Body of pancreas (tissue), 4 donors: ENCODE measurements around the gene TCF7L1.

Source experiments
- POLR2A ChIP-seq, 3 donors: fragments of 450-650 bp; IDR thresholded peaks; one replicate each; pipeline ENCODE4 v1.6.1; 2016; ENCODE audit warnings: antibody characterized with exemption in 3 of 3, mild to moderate bottlenecking in 2 of 3
- TF ChIP-seq, protein P1 (sequence below), 7 experiments: fragments of 450-650 bp in 4 of 7; fragments of 200-600 bp in 3 of 7; sonication (generic) in 3 of 7; IDR thresholded peaks; one replicate each; pipeline ENCODE4 v1.5.1; 2016 to 2019; ENCODE audit warnings: antibody characterized with exemption in 7 of 7

DNA sequence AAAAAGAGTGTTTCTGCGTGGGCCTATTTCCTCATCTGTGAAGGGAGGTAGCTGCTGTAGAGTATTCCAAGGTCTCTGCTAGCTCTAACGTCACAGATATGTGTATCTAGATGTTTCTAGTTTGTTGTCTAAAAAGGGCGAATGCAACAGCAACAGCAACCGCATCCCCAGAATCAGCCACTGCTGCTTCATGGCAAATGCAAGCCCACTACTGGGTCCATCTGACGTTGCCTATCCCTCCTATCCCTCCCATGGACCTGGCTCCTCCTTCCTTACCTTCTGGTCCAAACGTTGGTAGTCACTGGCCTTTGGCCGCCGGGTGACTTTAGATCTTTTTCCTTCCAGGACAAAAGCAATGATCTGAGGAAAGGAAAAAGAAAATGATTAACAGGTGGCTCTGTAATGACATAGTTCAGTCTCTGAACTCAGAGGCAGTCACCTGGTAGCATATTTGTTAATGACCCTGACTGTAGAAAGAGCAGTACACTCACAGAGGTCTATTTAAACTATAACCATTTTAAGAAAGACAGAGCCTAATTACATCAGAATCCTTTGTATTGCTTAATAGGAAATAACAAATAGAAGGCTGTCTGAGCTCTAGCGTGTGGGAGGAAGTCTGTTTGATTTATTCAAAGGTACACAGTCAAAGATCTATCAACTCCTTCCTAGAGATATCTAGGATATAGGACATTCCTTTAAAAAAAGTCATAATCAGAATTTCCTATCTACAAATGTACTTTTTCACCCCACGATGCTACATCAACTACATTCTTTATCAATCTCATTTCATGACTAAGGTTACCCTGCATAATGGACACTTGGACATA lies 191.7 kb downstream of the TCF7L1 start:
- TF ChIP-seq, protein P1, sequence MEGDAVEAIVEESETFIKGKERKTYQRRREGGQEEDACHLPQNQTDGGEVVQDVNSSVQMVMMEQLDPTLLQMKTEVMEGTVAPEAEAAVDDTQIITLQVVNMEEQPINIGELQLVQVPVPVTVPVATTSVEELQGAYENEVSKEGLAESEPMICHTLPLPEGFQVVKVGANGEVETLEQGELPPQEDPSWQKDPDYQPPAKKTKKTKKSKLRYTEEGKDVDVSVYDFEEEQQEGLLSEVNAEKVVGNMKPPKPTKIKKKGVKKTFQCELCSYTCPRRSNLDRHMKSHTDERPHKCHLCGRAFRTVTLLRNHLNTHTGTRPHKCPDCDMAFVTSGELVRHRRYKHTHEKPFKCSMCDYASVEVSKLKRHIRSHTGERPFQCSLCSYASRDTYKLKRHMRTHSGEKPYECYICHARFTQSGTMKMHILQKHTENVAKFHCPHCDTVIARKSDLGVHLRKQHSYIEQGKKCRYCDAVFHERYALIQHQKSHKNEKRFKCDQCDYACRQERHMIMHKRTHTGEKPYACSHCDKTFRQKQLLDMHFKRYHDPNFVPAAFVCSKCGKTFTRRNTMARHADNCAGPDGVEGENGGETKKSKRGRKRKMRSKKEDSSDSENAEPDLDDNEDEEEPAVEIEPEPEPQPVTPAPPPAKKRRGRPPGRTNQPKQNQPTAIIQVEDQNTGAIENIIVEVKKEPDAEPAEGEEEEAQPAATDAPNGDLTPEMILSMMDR (IDR thresholded peaks at IDR 0.05): no peak
- TF ChIP-seq POLR2A (IDR thresholded peaks at IDR 0.05): no peak
